ENCODE measurements around the gene SPDEF.

SPDEF gene

DNA sequence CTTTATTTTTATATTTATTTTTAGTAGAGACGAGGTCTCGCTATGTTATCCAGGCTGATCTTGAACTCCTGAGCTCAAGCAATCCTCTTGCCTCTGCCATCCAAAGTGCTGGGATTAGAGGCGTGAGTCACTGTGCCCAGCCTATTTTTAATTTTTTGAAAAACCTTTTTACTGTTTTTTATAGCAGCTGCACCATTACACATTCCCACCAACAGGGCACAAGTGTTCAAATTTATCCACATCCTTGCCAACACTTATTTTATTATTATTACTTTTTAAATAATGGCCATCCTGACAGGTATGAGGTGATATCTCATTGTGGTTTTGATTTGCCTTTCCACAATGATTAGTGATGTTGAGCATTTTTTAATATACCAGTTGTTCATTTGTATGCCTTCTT is 47.7 kb downstream of the SPDEF start:
- intact Hi-C loops (cut with micrococcal nuclease) = no loop called here
- peaks cover 8% of the 10 kb centered on the region for H3K9me3 Mint-ChIP-seq
- H3K4me1 Mint-ChIP-seq (ENCODE audit: low read depth) = no peaks in the 10 kb centered on the region
- H3K27ac Mint-ChIP-seq = no peak overlapping the region
- peaks cover 3% of the 10 kb centered on the region for H3K27me3 Mint-ChIP-seq
- H3K36me3 Mint-ChIP-seq (ENCODE audit: low read depth) = no peaks in the 10 kb centered on the region
- no peak overlapping the region for H3K4me3 Mint-ChIP-seq

DNA sequence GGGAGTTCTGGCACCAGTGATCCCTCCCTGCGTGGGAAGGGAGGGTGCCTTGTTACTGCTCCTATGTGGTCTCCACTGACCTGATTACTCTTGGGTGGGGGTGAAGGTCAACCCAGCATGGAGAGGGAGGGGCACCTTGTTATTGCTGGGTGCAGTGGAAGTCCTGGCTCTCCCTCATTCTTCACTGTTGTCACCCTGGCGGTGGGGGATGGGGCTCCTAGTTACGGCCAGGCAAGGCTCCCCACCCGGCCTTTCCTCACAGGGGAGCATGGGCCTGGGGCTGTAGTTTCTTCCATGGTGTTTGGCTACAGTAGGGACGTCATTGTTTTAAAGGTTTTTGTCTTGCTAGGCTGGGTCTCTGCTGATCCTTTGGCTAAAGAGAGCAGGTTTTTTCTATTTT is 49.4 kb downstream of the SPDEF start:
- Mint-ChIP-seq H3K9me3 (peaks cover 8% of the 10 kb centered on the region), H3K4me3 (no peak overlapping the region), H3K27ac (no peak overlapping the region), H3K4me1 (ENCODE audit: low read depth) (no peaks in the 10 kb centered on the region), H3K36me3 (ENCODE audit: low read depth) (no peaks in the 10 kb centered on the region), H3K27me3 (no peaks in the 10 kb centered on the region)
- intact Hi-C loops (cut with micrococcal nuclease) = no loop called here

DNA sequence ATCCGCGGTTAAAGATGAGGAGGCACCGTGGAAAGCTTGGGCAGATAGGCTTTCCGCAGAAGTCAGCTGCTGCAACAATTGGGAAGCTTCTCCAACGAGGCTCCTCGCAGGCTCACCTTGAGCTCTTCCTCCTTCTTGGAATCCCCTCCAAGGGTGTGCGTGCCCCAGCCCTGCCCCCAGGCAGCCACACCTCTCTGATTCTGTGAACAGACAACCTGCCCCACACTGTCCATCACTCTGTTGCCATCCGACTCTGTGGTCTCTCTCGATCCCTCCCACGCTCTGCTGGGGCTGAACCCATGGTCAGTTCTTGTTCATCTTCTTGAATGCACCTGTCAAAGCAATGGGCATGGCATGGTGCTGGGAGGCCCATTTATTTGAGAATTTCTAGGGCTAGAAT is 58.7 kb downstream of the SPDEF start:
- Mint-ChIP-seq H3K27me3 (peaks cover 5% of the 10 kb centered on the region), H3K9me3 (no peaks in the 10 kb centered on the region), H3K27ac (no peak overlapping the region), H3K4me1 (ENCODE audit: low read depth) (no peaks in the 10 kb centered on the region), H3K4me3 (no peak overlapping the region), H3K36me3 (ENCODE audit: low read depth) (no peaks in the 10 kb centered on the region)
- intact Hi-C loops (cut with micrococcal nuclease) = no loop called here

DNA sequence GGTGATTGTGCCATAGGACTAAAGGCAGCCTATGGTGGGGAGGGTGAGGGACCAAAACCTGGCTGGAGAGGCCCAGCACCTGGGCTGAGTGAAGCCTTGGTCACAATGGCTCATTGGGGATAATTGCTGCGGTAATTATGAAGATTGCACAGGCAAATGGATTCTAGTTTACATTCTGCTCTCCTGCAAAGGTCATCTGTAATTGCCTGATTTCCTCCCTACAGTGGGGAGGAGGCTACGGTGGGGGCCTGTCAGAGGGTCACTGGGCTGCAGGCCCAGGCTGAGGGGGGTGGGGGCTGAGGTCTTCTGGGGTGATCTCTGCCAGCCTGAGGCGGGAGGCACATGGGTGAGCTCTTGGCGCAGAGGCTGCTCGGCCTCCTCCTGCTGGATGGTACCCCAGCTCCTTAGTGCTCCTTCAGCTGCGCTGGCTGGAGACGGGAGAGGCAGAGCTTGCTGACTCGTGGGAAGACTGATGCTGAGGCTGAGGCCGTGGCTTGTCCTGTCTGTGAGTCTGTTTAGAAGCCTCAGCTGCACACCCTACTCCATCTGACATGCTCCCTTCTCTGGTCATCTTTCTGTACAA is 59.9 kb downstream of the SPDEF start:
- Mint-ChIP-seq H3K9me3 (no peaks in the 10 kb centered on the region), H3K4me3 (no peak overlapping the region), H3K36me3 (ENCODE audit: low read depth) (no peaks in the 10 kb centered on the region), H3K27me3 (peaks cover 4% of the 10 kb centered on the region), H3K27ac (no peak overlapping the region), H3K4me1 (ENCODE audit: low read depth) (peaks cover 2% of the 10 kb centered on the region)
- intact Hi-C loops (cut with micrococcal nuclease) = no loop called here

DNA sequence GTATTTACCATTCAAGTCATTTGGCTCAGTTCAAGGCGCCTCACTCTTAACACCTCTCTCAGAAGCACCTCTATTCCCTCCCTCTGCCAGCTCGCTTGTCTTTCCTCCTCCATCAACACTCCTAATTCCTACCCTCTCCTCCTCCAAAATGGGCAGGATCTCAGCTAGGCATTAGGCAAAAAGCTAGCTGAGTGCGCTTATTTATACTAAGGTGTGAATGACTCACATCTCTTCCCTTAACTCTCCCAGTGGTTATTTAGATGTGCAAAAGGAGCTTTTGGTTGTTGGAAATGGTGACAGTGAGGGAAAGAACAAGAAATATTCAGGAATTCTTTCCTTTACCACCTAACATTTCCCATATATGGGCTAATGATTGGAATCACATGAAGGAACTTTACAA is 61.2 kb downstream of the SPDEF start:
- intact Hi-C loops (cut with micrococcal nuclease) = no loop called here
- Mint-ChIP-seq H3K4me1 (ENCODE audit: low read depth) (peaks cover 5% of the 10 kb centered on the region), H3K27ac (no peak overlapping the region), H3K9me3 (no peaks in the 10 kb centered on the region), H3K27me3 (peaks cover 7% of the 10 kb centered on the region), H3K4me3 (no peak overlapping the region), H3K36me3 (ENCODE audit: low read depth) (no peaks in the 10 kb centered on the region)

DNA sequence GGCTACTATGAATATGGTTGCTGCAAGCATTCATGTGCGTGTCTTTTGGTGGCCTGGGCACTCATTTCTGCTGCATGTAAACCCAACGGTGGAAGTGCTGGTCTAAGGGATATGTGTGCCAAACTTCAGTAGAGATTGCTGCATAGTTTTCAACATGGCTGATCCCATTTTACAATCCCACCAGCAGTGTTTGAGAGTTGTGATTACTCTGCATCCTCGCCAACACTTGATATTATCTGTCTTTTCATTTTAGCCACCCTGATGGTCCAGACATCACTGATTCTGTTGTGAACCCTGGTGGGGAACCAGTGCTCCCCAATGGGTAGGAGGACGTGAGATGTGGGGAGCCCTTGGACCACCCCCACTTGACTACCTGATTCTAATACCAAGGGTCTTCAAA is 62.8 kb downstream of the SPDEF start:
- no peaks in the 10 kb centered on the region for H3K9me3 Mint-ChIP-seq
- peaks cover 5% of the 10 kb centered on the region for H3K4me1 Mint-ChIP-seq (ENCODE audit: low read depth)
- H3K36me3 Mint-ChIP-seq (ENCODE audit: low read depth) = no peaks in the 10 kb centered on the region
- intact Hi-C loops (cut with micrococcal nuclease) = no loop called here
- H3K4me3 Mint-ChIP-seq = no peak overlapping the region
- H3K27me3 Mint-ChIP-seq = peaks cover 7% of the 10 kb centered on the region
- no peak overlapping the region for H3K27ac Mint-ChIP-seq

DNA sequence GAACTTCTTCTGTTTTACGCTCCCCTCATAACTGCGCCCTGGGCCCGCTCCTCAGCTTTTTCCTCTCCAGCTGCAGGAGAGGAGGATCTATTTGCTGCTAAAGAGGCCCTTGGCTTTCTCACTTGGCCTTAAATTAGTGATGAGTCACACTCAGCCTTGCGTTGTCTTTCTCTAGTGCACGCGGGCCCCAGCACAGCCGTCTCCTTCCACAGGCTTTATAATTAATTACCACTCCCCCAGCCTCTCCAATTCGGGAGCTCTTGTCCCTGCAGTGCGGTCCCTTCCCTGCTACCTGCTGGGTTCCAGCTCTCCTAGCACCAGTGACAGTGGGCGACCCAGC is 65.1 kb downstream of the SPDEF start:
- peaks cover 5% of the 10 kb centered on the region for H3K4me1 Mint-ChIP-seq (ENCODE audit: low read depth)
- no peaks in the 10 kb centered on the region for H3K9me3 Mint-ChIP-seq
- peaks cover 5% of the 10 kb centered on the region for H3K27me3 Mint-ChIP-seq
- intact Hi-C loops (cut with micrococcal nuclease) = no loop called here
- H3K36me3 Mint-ChIP-seq (ENCODE audit: low read depth) = no peaks in the 10 kb centered on the region
- no peak overlapping the region for H3K27ac Mint-ChIP-seq
- no peak overlapping the region for H3K4me3 Mint-ChIP-seq

DNA sequence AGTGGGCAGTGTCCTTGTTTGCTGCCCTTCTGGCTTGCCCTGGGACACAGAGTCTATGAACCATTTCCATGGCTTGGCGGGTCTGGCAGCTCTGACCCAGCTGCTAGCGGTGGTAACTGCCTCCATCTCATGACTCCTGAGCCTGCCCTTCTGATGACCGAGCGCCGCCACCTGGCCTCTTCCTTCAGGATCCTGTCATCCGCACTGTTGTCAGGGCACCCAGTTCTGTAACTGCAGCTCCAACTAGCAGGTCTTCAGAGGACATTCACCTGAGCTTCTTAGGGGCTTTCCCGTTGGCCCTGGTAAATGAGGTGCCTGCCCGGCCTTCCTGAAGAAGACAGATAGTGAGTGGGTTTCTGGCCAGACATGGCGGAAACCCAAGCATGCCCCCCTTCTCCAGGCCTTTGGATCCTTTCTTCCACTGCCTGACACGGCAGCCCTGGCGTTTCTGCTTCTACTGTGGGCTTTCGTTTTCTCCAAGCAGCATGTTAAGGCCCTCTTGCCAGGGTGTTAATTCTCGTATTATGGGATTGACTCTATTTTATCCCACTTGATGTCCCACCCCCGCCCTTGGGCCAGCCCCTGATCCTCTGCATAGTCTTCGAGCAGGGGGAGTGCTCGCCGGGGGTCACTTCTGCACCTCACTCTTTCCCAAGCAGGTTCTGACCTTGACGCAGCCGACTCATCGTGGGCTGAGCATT is 65.6 kb downstream of the SPDEF start:
- Mint-ChIP-seq H3K27ac (no peak overlapping the region), H3K4me1 (ENCODE audit: low read depth) (peaks cover 5% of the 10 kb centered on the region), H3K36me3 (ENCODE audit: low read depth) (no peaks in the 10 kb centered on the region), H3K9me3 (no peaks in the 10 kb centered on the region), H3K27me3 (peaks cover 5% of the 10 kb centered on the region), H3K4me3 (no peak overlapping the region)
- intact Hi-C loops (cut with micrococcal nuclease) = no loop called here

DNA sequence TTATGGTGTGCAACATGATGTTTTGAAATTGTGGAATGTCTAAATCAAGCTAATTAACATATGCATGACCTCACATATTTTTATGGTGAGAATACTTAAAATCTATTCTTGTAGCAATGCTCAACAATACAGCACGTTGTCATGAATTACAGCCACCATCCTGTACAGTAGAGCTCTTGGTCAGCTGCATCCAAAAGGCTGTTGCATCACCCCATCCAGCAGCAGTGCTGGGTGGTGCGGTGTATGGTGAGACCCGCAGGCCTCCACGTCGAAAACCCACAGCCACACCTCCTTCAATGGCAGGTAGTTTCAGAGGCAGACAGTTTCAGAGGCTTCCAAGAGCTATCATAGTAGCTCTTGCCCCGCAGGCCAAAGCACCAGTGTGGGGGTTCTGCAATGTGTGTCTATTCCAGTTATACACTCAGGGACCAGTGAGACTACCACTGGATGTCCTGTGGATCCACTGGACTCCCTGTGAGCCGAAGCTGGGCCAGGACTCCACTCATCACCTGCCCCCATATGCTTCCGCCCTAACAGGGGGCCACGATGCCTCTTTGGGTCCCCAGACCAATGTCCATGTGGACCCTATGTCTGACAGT is 66.8 kb downstream of the SPDEF start:
- Mint-ChIP-seq H3K4me3 (no peak overlapping the region), H3K27me3 (peaks cover 5% of the 10 kb centered on the region), H3K4me1 (ENCODE audit: low read depth) (peaks cover 5% of the 10 kb centered on the region), H3K27ac (no peak overlapping the region), H3K9me3 (no peaks in the 10 kb centered on the region), H3K36me3 (ENCODE audit: low read depth) (no peaks in the 10 kb centered on the region)
- intact Hi-C loops (cut with micrococcal nuclease) = no loop called here
